OCI-LY1 (cell line): ENCODE measurements around the gene FLAD1.

ENCODE experiments used
- H2AFZ ChIP-seq: fragments of 200-600 bp; sonication (generic), shearing (Covaris generic); 2 replicates; pipeline ENCODE4 v1.6.0; 2014; ENCODE audit warnings: antibody characterized with exemption, mild to moderate bottlenecking, low read length
- H3F3A ChIP-seq: fragments of 200-600 bp; sonication (generic), shearing (Covaris generic); 2 replicates; pipeline ENCODE4 v1.6.0; 2014; ENCODE audit warnings: mild to moderate bottlenecking, antibody characterized with exemption, low read length, moderate library complexity; ENCODE audit not compliant: insufficient read depth
- H3K27ac ChIP-seq: fragments of 200-600 bp; sonication (generic); 2 replicates; pipeline ENCODE4 v1.5.1; 2014; ENCODE audit warnings: low read length, mixed run types, mild to moderate bottlenecking, low read depth; ENCODE audit not compliant: poor library complexity, severe bottlenecking
- H3K27me3 ChIP-seq: fragments of 200-600 bp; sonication (generic); 2 replicates; pipeline ENCODE4 v1.6.0; 2014; ENCODE audit warnings: antibody characterized with exemption, mild to moderate bottlenecking, low read length, moderate library complexity; ENCODE audit not compliant: insufficient read depth
- H3K36me3 ChIP-seq: fragments of 200-600 bp; sonication (generic); 2 replicates; pipeline ENCODE4 v1.6.1; 2014; ENCODE audit warnings: mild to moderate bottlenecking, antibody characterized with exemption, low read length, moderate library complexity, mixed read lengths; ENCODE audit not compliant: insufficient read depth
- H3K4me1 ChIP-seq: fragments of 200-600 bp; sonication (generic); 2 replicates; pipeline ENCODE4 v1.5.1; 2014; ENCODE audit warnings: mild to moderate bottlenecking, low read length, moderate library complexity; ENCODE audit not compliant: insufficient read depth, severe bottlenecking
- H3K4me2 ChIP-seq: fragments of 200-600 bp; sonication (generic), shearing (Covaris generic); 2 replicates; pipeline ENCODE4 v1.6.1; 2014; ENCODE audit warnings: low read length
- H3K4me3 ChIP-seq: fragments of 200-600 bp; sonication (generic); 2 replicates; pipeline ENCODE4 v1.5.1; 2014; ENCODE audit warnings: low read length, low read depth, mild to moderate bottlenecking, mixed read lengths; ENCODE audit not compliant: poor library complexity, severe bottlenecking
- H3K79me2 ChIP-seq: fragments of 200-600 bp; shearing (Covaris generic); 2 replicates; pipeline ENCODE4 v1.6.1; 2016; ENCODE audit warnings: mixed run types, low read length, mixed read lengths; ENCODE audit not compliant: insufficient read depth
- H3K9ac ChIP-seq: fragments of 200-600 bp; sonication (generic), shearing (Covaris generic); 2 replicates; pipeline ENCODE4 v1.6.1; 2014; ENCODE audit warnings: mild to moderate bottlenecking, low read length, mixed read lengths
- H3K9me2 ChIP-seq: fragments of 200-600 bp; sonication (generic), shearing (Covaris generic); 2 replicates; pipeline ENCODE4 v1.6.1; 2014; ENCODE audit warnings: low read depth, mild to moderate bottlenecking, low read length, mixed read lengths
- H3K9me3 ChIP-seq: fragments of 200-600 bp; shearing (Covaris generic); 2 replicates; pipeline ENCODE4 v1.6.1; 2014; ENCODE audit warnings: low read length, mixed read lengths
- H4K20me1 ChIP-seq: fragments of 200-600 bp; sonication (generic), shearing (Covaris generic); 2 replicates; pipeline ENCODE4 v1.6.0; 2016; ENCODE audit warnings: mild to moderate bottlenecking, low read length; ENCODE audit not compliant: insufficient read depth
- CTCF ChIP-seq: fragments of 200-600 bp; sonication (generic), shearing (Covaris generic); IDR thresholded peaks from 2 replicates; pipeline ENCODE4 v1.5.1; 2017; ENCODE audit warnings: mild to moderate bottlenecking, antibody characterized with exemption, low read length, moderate library complexity, mixed read lengths
- EZH2 ChIP-seq: fragments of 200-600 bp; sonication (generic), shearing (Covaris generic); IDR thresholded peaks from 2 replicates; pipeline ENCODE4 v1.8.0; 2017; ENCODE audit warnings: borderline replicate concordance, mixed run types, mild to moderate bottlenecking, antibody characterized with exemption, low read length, moderate library complexity, mixed read lengths

The FLAD1 gene

GRCh38 chr1:154963643-154964042, 19.5 kb upstream of the FLAD1 start:
- H3K27me3 ChIP-seq, result no peaks in the 10 kb centered on the region
- H3K4me3 ChIP-seq, result no peak overlapping the region
- peaks cover 28% of the 10 kb centered on the region for H3K4me1 ChIP-seq
- peak overlapping the region; percentile 41 for H3K27ac ChIP-seq
- H3F3A ChIP-seq, result no peaks in the 10 kb centered on the region
- TF ChIP-seq EZH2 (no peak), CTCF (no peak)
- no peaks in the 10 kb centered on the region for H4K20me1 ChIP-seq
- H3K9me2 ChIP-seq, result no peaks in the 10 kb centered on the region
- H2AFZ ChIP-seq, result no peak overlapping the region
- peaks cover 57% of the 10 kb centered on the region for H3K36me3 ChIP-seq
- H3K9ac ChIP-seq, result no peak overlapping the region
- H3K4me2 ChIP-seq, result peak overlapping the region; percentile 71; the same call in 1 of the 2 replicates
- H3K79me2 ChIP-seq, result peaks cover 5% of the 10 kb centered on the region; the same call in 1 of the 2 replicates
- no peaks in the 10 kb centered on the region for H3K9me3 ChIP-seq

GRCh38 chr1:154964359-154964758, 18.8 kb upstream of the FLAD1 start:
- no peak overlapping the region for H2AFZ ChIP-seq
- H4K20me1 ChIP-seq, result no peaks in the 10 kb centered on the region
- H3K27me3 ChIP-seq, result no peaks in the 10 kb centered on the region
- TF ChIP-seq CTCF (no peak), EZH2 (no peak)
- H3F3A ChIP-seq, result no peaks in the 10 kb centered on the region
- H3K9ac ChIP-seq, result no peak overlapping the region
- H3K79me2 ChIP-seq, result peaks cover 5% of the 10 kb centered on the region; the same call in 1 of the 2 replicates
- no peaks in the 10 kb centered on the region for H3K9me3 ChIP-seq
- H3K36me3 ChIP-seq, result peaks cover 53% of the 10 kb centered on the region
- no peak overlapping the region for H3K4me3 ChIP-seq
- peak overlapping the region; percentile 41 for H3K27ac ChIP-seq
- H3K9me2 ChIP-seq, result no peaks in the 10 kb centered on the region
- H3K4me2 ChIP-seq, result no peak overlapping the region
- H3K4me1 ChIP-seq, result peaks cover 28% of the 10 kb centered on the region

GRCh38 chr1:154966111-154966510, 17.0 kb upstream of the FLAD1 start:
- peaks cover 31% of the 10 kb centered on the region for H3K4me1 ChIP-seq
- no peaks in the 10 kb centered on the region for H4K20me1 ChIP-seq
- H3K9me2 ChIP-seq, result no peaks in the 10 kb centered on the region
- H3K79me2 ChIP-seq, result peaks cover under 1% of the 10 kb centered on the region; the same call in 1 of the 2 replicates
- no peak overlapping the region for H3K27ac ChIP-seq
- no peaks in the 10 kb centered on the region for H3K9me3 ChIP-seq
- H3K36me3 ChIP-seq, result peaks cover 53% of the 10 kb centered on the region
- H3F3A ChIP-seq, result no peaks in the 10 kb centered on the region
- no peak overlapping the region for H3K4me2 ChIP-seq
- no peak overlapping the region for H2AFZ ChIP-seq
- H3K4me3 ChIP-seq, result no peak overlapping the region
- no peaks in the 10 kb centered on the region for H3K27me3 ChIP-seq
- no peak for TF ChIP-seq EZH2
- H3K9ac ChIP-seq, result no peak overlapping the region

- Histone ChIP-seq H3K79me2 (no peaks in the 10 kb centered on the region), H3K4me2 (no peak overlapping the region), H3K36me3 (peaks cover 53% of the 10 kb centered on the region), H2AFZ (no peak overlapping the region), H3K4me3 (no peak overlapping the region), H3K27me3 (no peaks in the 10 kb centered on the region), H3K9ac (no peak overlapping the region), H3F3A (no peaks in the 10 kb centered on the region), H3K9me3 (no peaks in the 10 kb centered on the region), H3K9me2 (no peaks in the 10 kb centered on the region), H3K4me1 (peaks cover 37% of the 10 kb centered on the region), H3K27ac (no peak overlapping the region), H4K20me1 (no peaks in the 10 kb centered on the region)
- no peak for TF ChIP-seq EZH2
- TF ChIP-seq CTCF, result no peak
These were observed 15.7 kb upstream of the FLAD1 start for GRCh38 chr1:154967331-154967950.
